NOMO-1 treated with DMSO at 0.1 percent for 48 hours (cell line): Measurements from ENCODE around the gene C10orf67.
"Not testable (repeated sequence)": the region's sequence is repeated elsewhere in the genome, so short reads cannot be mapped to it uniquely, and the experiment has no call there.

Experiments used
- DNase-seq: peaks from one replicate; lab custom pipeline; 2025; ENCODE audit not compliant: unreplicated experiment; lab: John Stamatoyannopoulos, UW

Gene C10orf67

DNA sequence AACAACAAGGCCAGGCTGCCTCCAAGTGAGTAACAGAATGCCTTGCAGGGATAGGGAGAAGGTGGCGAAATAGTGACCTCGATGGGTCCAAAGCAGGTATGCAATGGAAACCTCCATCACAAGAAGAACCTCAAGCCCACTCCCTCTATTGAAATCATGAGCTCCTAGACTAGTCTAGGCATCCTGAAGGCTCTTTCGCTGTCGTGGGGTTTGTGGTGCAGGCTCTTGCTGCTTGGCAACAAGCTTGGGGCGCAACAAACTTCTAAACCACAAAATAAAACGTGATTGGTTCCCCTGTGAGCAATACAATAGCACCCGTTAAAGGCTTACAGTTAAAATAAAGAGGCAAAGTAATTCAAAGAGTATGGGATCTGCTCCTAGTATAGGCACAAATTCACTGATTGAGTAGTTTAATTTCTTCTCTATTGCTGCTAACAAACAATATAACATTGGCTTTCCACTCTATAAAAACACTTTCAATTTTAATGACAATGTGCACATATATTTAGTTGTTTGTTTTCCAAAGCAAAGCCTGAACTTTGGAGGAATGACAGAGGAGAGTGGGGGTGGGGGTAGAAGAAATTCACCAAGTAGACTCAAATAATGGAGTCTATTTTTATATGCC, 64.1 kb downstream of the C10orf67 start:
- no peak for DNase-seq

DNA sequence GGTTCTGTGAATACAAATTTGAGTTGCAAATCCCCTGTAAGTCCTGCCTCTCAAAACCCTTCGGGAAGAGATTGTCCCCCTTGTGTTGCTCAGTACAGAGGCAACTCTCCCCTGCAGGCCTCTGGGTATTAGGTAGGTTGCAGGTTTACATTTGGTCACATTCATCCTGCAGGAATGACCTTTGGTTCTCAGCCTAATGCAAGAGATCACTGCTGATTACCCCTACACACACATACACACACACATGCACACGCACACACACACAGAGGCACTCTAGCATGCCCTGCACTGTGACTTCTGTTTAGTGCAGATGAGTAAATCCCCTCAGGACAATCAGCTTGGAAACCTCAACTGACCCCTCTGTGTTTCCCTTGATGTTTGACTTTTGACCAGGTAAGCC, 69.2 kb downstream of the C10orf67 start:
- no peak for DNase-seq

DNA sequence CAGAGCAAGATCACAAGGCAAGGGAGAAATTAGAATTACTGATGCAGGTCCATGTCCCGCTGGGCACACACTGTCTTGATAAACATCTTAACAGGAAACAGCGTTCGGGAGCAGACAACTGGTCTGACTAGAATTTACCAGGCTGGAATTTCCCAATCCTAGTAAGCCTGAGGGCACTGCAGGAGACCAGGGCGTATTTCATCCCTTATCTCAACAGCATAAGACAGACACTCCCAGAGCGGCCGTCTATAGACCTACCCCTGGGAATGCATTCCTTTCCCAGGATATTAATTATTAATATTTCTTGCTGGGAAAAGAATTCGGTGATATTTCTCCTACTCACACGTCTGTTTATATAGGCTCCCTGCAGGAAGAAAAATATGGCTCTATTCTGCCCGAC, 70.4 kb downstream of the C10orf67 start:
- not testable (repeated sequence) for DNase-seq

DNA sequence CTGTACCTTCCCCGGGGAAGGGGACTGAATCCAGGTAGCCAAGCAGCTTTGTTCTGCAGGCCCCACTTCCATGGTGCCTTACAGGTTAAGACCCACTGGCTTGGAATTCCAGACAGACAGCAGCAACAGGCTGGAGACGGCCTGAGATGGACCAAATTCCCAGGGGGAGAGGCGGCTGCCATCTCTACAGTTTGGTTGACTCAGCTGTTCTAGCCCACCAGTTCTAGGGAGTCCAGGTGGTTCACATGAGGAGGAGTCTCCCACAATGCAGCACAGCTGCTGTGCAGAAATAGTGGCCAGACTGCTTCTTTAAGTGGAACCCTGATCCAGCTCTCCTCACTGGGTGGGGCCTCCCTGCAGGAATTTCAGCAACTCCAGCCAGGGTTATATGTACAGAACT, 74.1 kb downstream of the C10orf67 start:
- DNase-seq: no peak

DNA sequence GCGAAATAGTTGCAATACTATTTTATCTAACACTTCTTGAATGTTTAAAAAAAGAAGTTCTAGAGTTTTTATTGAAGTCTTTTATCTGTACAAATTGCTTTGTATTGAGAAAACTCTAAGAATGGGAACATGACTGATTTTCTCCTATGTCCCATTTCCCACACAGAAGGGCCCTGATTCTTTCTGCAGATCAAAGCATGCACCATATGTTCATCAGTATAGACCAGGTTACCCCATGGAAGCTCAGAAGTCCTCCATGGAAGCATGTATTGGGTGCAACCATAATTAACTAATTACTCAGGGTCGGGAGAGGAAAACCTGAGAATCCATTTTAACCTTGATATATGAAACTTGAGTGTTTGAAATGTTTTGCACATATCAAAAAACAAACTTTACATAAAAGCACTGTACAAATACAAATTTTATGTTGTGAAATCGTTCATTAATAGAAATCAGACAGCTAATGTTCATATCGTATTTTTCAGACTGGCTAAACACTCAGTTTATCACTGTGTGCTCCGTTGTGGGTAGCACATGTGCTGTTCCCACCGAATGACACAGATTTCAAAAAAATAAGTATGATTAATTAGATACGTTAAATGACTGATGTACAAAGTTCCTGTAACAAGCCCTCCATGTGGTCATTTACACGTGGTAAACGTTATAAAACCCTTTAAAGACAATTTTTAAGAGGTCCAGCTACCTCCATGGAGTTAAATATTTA, 81.0 kb downstream of the C10orf67 start:
- DNase-seq: no peak

DNA sequence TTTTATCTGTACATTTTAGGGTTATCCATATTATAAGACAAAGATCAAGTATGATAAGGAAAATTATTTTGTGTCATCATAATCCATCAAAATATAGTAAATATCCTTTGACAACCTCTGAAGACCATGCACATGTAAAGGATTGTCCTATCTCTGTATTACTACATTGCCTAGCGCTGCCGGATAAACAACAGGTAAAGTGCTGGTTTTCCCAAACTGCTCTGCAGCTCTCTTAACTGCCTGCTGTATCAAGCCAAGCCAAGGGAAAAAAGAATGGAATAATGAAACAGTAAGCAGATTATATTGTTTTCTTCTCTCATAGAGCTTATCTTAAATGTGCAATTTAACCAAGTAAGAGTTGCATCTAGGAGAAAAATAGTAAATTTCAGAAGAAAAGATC, 81.7 kb downstream of the C10orf67 start:
- no peak for DNase-seq

DNA sequence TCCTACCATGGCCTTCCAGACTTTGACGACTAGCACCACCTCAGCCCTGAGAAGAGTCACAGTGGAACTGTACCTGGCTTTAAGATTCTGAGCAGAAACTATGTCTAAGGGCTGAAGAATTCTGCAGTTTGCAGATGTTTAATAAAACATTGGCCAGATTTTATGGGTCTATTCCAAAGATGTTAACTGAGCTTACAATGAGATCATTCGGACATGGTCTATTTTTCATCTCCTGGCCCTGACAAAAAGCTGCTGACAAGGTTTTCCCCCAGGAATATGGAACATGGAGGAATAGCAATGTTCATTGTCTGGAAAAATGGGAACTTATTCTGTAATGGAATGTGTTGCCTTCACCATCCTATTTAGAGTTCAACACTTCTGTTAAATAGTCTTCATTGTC, 86.1 kb downstream of the C10orf67 start:
- no peak for DNase-seq

DNA sequence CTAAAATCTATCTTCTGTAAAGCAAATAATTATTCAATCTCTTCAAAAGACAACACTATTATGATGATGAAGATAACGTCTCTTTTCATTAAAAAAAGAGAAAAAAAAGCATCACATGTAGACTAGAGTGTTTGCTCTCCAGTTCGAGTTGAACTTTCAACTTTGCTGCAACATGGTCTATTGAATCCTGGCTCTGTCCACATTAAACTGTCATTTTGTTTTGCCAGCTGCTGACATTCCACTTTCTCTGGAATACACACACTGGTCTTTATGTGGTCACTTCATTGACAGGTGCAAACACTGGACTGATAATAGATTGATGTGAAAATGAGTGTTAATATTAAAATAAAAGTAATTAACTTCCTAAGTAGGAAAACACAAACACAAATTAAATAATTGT, 90.8 kb downstream of the C10orf67 start:
- no peak for DNase-seq

DNA sequence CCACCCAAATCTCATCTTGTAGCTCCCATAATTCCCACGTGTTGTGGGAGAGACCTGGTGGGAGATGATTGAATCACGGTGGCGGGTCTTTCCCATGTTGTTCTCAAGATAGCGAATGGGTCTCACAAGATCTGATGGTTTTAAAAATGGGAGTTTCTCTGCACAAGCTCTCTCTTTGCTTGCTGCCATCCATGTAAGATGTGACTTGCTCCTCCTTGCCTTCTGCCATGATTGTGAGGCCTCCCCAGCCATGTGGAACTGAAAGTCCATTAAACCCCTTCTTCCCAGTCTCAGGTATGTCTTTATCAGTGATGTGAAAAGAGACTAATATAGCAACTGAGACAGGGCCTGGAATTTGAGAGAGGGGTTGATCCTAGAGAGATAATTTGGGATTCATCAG, 91.7 kb downstream of the C10orf67 start:
- DNase-seq: not testable (repeated sequence)

DNA sequence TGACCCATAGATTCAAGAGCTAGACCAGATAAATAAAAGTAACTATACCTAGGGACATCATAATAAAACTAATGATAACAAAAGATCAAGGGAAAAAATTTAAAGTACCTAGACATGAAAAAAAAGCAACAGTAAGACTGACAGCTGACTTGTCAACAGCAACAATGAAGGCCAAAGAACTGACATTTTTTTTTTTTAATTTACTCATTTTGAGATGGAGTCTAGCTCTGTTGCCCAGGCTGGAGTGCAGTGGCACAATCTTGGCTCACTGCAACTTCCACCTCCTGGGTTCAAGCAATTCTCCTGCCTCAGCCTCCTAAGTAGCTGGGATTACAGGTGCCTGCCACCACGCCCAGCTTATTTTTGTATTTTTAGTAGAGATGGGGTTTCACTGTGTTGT, 102.8 kb downstream of the C10orf67 start:
- not testable (repeated sequence) for DNase-seq

DNA sequence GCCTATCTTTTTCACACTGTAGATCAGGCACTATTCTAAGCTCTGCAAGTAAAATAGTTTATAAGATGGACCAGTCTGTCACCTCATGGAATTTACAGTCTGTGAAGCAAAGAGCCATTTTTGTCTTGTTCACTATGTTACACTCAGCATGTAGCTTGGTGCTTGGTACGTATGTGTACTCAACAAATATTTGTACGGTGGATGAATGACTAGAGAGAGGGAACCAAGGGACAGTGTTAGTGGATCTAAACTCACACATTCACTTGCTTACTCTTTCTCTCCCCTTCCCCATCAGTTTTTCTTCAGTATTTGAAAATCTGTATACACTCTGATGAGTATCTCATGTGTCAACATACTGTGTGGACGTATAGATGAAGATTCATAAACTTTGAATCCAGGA, 106.6 kb downstream of the C10orf67 start:
- no peak for DNase-seq

DNA sequence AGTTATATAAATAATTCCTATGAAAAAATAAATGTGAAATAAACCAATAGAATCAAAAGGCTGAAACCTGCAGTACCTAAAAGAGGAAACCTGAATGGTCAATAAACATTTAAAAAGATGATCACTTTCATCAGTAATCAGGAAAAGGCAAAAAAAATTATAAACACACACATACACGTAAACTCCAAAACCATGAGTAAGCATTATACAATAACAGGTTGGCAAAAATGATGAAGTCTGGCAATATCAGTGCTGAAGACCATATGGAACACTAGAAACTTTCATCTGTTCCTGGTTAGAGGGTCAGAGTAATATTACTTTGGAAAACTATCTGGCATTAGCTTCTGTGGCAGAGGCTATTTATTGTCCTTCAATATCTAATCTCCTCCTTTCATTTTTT, 114.0 kb downstream of the C10orf67 start:
- no peak for DNase-seq

DNA sequence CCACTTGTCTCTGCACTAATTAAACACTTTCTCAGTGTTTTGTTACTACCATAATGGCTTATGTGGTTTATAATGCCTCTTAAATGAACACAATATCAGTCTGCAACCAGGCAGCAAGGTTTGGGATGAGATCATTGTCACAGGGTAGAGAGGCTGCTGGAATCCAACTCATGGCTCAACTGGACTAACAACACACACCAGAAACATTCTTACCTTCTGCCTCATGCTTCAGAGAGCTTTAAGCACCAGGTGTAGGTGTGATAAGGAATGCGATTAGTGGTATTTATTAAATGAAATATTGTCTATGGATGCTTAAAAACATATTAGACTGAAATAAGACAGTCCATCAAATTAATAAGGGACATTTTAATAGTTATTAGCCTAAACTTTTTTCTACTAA, 127.1 kb downstream of the C10orf67 start:
- no peak for DNase-seq

DNA sequence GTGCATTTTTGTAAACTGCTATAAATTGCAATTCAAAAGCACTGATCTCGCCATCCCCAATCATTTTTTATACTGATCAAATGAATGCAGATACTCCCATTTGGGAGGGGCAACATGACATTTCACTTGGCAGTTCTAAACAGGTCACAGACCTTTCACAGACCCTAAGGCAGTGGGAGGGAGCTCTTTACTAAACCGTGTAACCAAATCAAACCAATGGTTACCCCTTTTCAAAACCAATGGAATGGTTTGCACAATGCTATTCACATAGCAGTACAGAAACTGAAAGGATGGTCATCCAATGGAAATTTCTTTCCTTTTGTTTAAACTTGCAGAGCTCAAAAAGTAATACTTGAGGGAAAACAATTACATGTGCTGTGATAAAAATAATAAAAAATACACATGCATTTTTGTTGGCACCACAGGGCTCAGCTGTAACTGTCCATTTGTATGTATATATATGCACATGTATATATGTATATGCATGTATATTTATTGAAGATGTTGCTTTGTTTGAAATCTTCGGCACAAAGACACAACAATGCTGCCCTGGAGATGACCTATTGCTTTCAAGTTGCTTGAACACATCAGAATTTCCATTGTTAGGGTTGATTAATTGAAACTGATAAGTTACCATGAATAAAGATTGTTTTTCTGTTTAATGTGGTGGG, 138.5 kb downstream of the C10orf67 start:
- no peak for DNase-seq

DNA sequence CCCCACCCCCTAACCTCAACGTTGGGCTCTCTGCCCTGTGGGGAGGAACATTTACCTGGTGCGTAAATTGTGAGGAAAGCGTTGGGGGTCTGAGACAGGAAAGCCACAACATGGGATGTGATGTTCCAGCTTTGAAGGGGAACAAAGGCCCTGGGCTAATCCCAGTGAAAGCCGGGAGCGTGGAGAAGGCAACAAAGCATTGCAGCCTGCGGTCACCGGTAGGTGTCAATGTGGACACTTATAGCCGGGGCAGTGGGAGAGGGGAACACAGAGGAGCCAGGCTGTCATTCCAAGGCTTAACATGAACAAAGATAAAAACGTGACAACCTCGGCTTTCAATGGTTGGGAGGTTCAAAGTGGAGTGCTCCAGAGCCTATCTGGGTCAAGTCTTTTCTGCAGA, 139.8 kb downstream of the C10orf67 start:
- no peak for DNase-seq

DNA sequence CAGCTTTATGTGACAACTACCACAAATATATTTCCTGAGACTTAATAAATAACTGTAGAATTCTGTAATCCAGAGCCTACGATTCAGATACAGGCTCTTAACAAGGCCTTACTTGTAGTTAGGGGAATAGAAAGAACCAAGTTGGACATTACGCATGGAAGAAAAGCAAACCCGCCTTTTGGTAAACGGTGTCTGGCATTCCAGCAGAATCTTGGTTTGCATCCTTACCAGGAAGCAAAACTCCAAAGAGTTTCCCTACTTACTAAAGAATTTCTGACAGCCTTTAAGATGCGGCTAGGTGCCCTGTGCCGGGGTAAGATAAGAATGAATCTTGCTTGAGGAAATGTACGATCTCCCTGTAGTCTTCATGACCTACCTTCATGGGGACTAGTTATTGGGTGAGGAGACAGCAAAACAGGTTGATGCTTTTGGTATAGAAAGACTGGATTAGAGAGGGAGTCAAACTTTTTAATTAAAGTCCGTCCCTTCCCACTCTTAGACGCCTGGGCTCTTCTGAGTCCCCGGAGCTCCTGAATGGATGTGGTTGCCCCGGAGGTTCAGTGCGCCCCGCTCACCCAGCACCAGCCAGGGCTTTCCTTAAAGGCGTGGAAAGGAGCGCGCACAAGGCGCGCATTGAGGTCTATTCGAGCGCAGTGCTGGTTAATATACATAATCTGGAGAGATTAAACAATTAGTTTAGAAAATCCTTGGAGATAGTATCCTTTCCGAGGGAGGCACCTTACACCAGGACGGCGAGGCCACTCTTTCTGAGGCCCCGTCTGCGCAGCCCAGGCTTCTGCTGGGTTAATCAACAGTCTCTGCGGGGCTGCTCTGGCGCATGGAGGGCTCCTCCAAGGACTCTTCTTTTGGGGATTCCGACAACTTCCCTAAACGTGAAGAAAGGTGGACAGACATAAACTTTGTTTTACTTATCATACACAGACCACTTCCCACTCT, 140.9 kb downstream of the C10orf67 start:
- DNase-seq: no peak

DNA sequence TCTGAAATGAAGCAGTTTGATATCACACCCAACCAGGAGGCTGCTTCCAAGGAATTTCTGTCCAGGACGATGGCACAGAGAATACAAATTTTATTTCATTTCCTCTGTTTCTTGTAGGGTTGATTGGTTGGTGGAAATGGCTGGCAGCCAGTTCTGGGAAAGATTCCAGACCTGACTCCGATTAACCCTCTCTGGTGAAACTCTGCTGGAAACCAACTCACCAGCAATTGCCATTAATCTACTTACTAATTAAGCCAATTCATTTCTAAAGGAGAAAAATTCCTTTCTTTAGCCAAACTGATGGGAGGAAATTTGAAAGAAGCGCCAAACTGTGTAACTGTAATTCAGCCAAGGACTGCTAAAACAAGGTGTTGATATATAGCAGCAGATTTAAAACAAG, 141.8 kb downstream of the C10orf67 start:
- DNase-seq: no peak

DNA sequence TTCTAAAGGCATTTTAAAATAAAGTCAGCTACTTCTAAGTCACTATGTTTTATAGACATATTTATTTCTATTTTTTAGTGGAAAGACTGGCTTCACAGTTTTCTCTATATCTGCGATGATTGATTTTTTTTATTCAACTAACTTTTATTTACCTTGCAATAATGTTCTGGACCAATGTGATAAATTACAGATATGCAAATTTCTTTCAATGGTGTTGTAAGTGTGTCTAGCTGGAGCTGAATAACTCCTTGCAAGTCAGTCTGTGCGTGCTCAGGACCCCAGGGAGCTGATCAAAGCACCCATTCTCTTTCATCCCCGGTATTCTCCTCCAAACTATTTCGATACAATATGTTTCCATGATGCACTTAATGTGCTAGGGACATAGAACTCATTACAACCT, 142.8 kb downstream of the C10orf67 start:
- no peak for DNase-seq

DNA sequence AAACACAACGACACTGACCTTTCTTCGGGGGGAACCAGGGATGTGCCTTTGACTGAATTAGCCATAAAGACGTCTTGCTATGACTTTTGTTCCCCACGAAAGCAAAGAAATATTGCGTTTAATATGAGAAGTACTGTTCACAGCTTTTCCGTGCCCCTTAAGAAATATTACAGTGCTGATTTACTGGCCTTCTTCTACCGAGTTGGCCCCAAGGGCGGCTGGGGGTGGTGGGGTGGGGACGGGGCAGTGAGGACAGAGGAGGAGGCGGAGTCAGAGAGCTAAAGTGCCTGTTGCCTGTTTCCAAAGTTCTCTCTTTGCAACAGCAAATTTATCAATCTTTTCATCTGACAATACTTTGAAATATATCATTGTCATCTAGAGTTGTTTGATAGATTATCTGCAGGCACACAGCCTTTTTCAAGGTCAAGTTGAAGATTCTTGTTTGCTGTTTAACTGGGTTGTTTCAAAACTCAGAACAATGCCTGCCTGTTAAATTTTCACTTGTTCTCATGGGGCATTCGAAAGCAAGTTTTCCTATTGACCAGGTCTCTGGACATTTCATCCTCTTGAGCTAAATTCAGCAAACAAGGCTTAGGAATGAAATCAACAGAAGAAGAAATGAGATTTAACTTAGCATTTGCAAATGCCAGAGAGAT, 143.5 kb downstream of the C10orf67 start:
- DNase-seq: no peak

DNA sequence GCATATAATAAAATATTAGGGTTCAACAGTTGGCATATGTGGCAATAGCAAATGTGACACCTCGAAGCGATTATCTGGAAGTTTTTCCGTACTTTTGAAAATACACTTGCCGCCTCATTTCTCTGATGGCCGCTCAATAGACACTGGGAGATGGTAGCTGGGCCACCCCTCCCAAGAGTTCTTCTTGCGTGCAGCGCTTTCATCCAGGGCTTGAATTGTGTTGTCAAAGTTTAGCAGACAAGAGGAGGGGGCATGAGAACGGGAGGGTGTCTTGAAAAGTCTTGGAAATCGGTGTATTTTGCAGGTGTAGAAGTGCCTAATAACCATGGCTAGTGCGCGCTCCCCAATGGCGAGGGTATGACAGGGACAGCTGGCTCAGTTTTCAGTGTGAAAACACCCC, 144.0 kb downstream of the C10orf67 start:
- no peak for DNase-seq
